HEK293T (cell line): ENCODE results near the gene GRB7.

Experiments
- BHLHE40 ChIP-seq: fragments of 450-650 bp; IDR thresholded peaks from 2 replicates; pipeline ENCODE4 v1.6.1; 2016; ENCODE audit warnings: mild to moderate bottlenecking, moderate library complexity, borderline replicate concordance
- CTBP1 ChIP-seq: fragments of 450-650 bp; IDR thresholded peaks from 2 replicates; pipeline ENCODE4 v1.6.1; 2016; ENCODE audit warnings: borderline replicate concordance
- ELF4 ChIP-seq: fragments of 450-650 bp; IDR thresholded peaks from 2 replicates; pipeline ENCODE4 v1.6.1; 2017; ENCODE audit warnings: antibody characterized with exemption
- FOXA1 ChIP-seq: fragments of 450-650 bp; IDR thresholded peaks from 2 replicates; pipeline ENCODE4 v1.6.1; 2016; ENCODE audit warnings: mild to moderate bottlenecking
- FOXK2 ChIP-seq: fragments of 450-650 bp; IDR thresholded peaks from 2 replicates; pipeline ENCODE4 v1.6.1; 2016; ENCODE audit warnings: mild to moderate bottlenecking
- FOXM1 ChIP-seq: fragments of 450-650 bp; IDR thresholded peaks from 2 replicates; pipeline ENCODE4 v1.6.1; 2017; ENCODE audit warnings: mild to moderate bottlenecking, borderline replicate concordance
- L3MBTL2 ChIP-seq: fragments of 450-650 bp; conservative IDR thresholded peaks from 2 replicates; pipeline ENCODE4 v1.6.1; 2016; ENCODE audit warnings: mild to moderate bottlenecking
- LEF1 ChIP-seq: fragments of 450-650 bp; IDR thresholded peaks from 2 replicates; pipeline ENCODE4 v1.6.1; 2017; ENCODE audit warnings: mild to moderate bottlenecking, borderline replicate concordance
- NFRKB ChIP-seq: fragments of 450-650 bp; IDR thresholded peaks from 2 replicates; pipeline ENCODE4 v1.6.1; 2016; ENCODE audit warnings: mild to moderate bottlenecking, moderate library complexity
- SP1 ChIP-seq: fragments of 450-650 bp; IDR thresholded peaks from 2 replicates; pipeline ENCODE4 v1.6.1; 2017
- SUZ12 ChIP-seq: fragments of 450-650 bp; IDR thresholded peaks from 2 replicates; pipeline ENCODE4 v1.6.1; 2016; ENCODE audit warnings: mild to moderate bottlenecking
- TARDBP ChIP-seq: fragments of 450-650 bp; IDR thresholded peaks from 2 replicates; pipeline ENCODE4 v1.6.1; 2016
- ZNF384 ChIP-seq: fragments of 450-650 bp; IDR thresholded peaks from 2 replicates; pipeline ENCODE4 v1.6.1; 2016
- TF ChIP-seq, protein P1 (sequence below): fragments of 450-650 bp; IDR thresholded peaks from 2 replicates; pipeline ENCODE4 v1.6.1; 2016

DNA sequence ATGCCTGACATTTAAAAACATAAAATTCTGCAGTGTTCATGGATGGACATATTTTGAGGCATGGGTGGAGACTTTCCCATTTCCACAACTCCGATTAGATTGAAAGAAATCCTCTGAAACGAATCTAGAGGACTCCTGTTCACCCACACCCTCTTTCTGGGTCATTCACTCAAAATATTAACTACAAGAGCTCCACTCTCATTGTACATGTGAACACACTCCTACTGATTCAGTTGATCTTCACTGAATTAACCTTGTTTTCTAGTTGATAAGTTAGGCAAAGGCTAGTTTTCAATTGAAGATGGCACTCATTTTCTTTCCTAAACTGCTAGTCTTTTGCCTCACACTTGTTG, 44.1 kb downstream of the GRB7 start:
- TF ChIP-seq, protein P1, sequence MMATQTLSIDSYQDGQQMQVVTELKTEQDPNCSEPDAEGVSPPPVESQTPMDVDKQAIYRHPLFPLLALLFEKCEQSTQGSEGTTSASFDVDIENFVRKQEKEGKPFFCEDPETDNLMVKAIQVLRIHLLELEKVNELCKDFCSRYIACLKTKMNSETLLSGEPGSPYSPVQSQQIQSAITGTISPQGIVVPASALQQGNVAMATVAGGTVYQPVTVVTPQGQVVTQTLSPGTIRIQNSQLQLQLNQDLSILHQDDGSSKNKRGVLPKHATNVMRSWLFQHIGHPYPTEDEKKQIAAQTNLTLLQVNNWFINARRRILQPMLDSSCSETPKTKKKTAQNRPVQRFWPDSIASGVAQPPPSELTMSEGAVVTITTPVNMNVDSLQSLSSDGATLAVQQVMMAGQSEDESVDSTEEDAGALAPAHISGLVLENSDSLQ, result no peak
- no peak for TF ChIP-seq CTBP1
- no peak for TF ChIP-seq SUZ12
- no peak for TF ChIP-seq FOXK2
- TF ChIP-seq SP1, result no peak
- no peak for TF ChIP-seq FOXA1
- no peak for TF ChIP-seq L3MBTL2
- no peak for TF ChIP-seq ELF4
- no peak for TF ChIP-seq NFRKB
- TF ChIP-seq BHLHE40, result no peak
- no peak for TF ChIP-seq FOXM1
- no peak for TF ChIP-seq ZNF384
- no peak for TF ChIP-seq TARDBP
- TF ChIP-seq LEF1, result no peak
